T-cell (primary cell): Measurements from ENCODE around the gene GPR137B. TPM values are rescaled to one million over a fixed set of nuclear protein-coding genes. Genes with fewer than 3 reads are reported as not detected.

Experiments used
- ATAC-seq, 4 experiments: fragments of 200-7000 bp in 3 of 4; fragments of 150-1000 bp in 1 of 4; cut with Tn5 transposase; replicated peaks in 1 of 4; 1 replicate in 3 of 4; 2 replicates in 1 of 4; pipeline ENCODE4 v1.10.0; 2021; ENCODE audit warnings: moderate library complexity in 3 of 4, mild to moderate bottlenecking in 2 of 4, moderate number of reproducible peaks in 1 of 4
- CTCF ChIA-PET, 2 donors: fragments of 300-600 bp; sonication (Branson Sonifier 250); formaldehyde crosslinking; loops; one replicate each; lab custom pipeline; 2022; ENCODE audit warnings: antibody characterized with exemption in 2 of 2; lab: Charles Lee
- POLR2A ChIA-PET, 2 donors: fragments of 300-600 bp; sonication (Branson Sonifier 250); formaldehyde crosslinking; loops; one replicate each; lab custom pipeline; 2022; ENCODE audit warnings: antibody characterized with exemption in 2 of 2; lab: Charles Lee
- DNase-seq, 35 experiments: peaks; one replicate each; pipeline versions ENCODE4 v3.0.0 to v3.0.0-alpha.2; 2013 to 2023
- H3K27ac ChIP-seq: one replicate; pipeline ENCODE4 v1.5.1; 2013; ENCODE audit warnings: low read length
- H3K27me3 ChIP-seq, 2 experiments: replicated peaks in 1 of 2; 1 replicate in 1 of 2; 2 replicates in 1 of 2; pipeline versions ENCODE4 v1.6.1 to v1.7.0; 2013; ENCODE audit warnings: low read length in 1 of 2, mixed read lengths in 1 of 2; ENCODE audit not compliant: control insufficient read depth in 2 of 2, insufficient read depth in 2 of 2; ENCODE audit errors: extremely low read depth in 1 of 2
- H3K36me3 ChIP-seq, 2 donors: 1 replicate in 1 of 2; 2 replicates in 1 of 2; pipeline versions ENCODE4 v1.6.1 to v1.7.0; 2013; ENCODE audit warnings: low read length in 1 of 2; ENCODE audit not compliant: control insufficient read depth in 2 of 2, insufficient read depth in 1 of 2; ENCODE audit errors: extremely low read depth in 1 of 2
- H3K4me1 ChIP-seq, 2 experiments: 1 replicate in 1 of 2; 2 replicates in 1 of 2; pipeline versions ENCODE4 v1.6.1 to v1.7.0; 2013; ENCODE audit warnings: low read length in 2 of 2, mixed read lengths in 1 of 2; ENCODE audit not compliant: insufficient read depth in 2 of 2, control insufficient read depth in 1 of 2; ENCODE audit errors: extremely low read depth in 1 of 2
- H3K4me3 ChIP-seq, 2 donors: 1 replicate in 1 of 2; 2 replicates in 1 of 2; pipeline versions ENCODE4 v1.5.1 to v1.7.0; 2013; ENCODE audit warnings: mild to moderate bottlenecking in 2 of 2, low read length in 1 of 2, moderate library complexity in 1 of 2; ENCODE audit not compliant: control insufficient read depth in 1 of 2; ENCODE audit errors: extremely low read depth in 1 of 2
- H3K9me3 ChIP-seq: 2 replicates; pipeline ENCODE4 v1.7.0; 2013
- H3K27ac Mint-ChIP-seq, 2 donors: one replicate each; pipeline ENCODE4 v1.8.0; 2020 to 2021; ENCODE audit warnings: mild to moderate bottlenecking in 2 of 2, mixed read lengths in 2 of 2
- H3K27me3 Mint-ChIP-seq, 2 donors: one replicate each; pipeline ENCODE4 v1.8.0; 2021 to 2022; ENCODE audit warnings: mixed read lengths in 2 of 2
- H3K36me3 Mint-ChIP-seq: one replicate; pipeline ENCODE4 v1.8.0; 2021; ENCODE audit warnings: mixed read lengths
- H3K4me1 Mint-ChIP-seq, 3 donors: one replicate each; pipeline ENCODE4 v1.8.0; 2020 to 2022; ENCODE audit warnings: mixed read lengths in 3 of 3, mild to moderate bottlenecking in 1 of 3
- H3K4me3 Mint-ChIP-seq, 3 donors: one replicate each; pipeline ENCODE4 v1.8.0; 2020 to 2022; ENCODE audit warnings: mild to moderate bottlenecking in 3 of 3, mixed read lengths in 3 of 3, moderate library complexity in 3 of 3
- H3K9me3 Mint-ChIP-seq, 3 donors: one replicate each; pipeline ENCODE4 v1.8.0; 2020 to 2022; ENCODE audit warnings: mixed read lengths in 3 of 3
- WGBS: methylation state at CpG from one replicate; pipeline ENCODE4 v1.1.5; 2013; ENCODE audit warnings: missing lambda C conversion rate; ENCODE audit not compliant: insufficient coverage; 5-methylcytosine and 5-hydroxymethylcytosine counted together
- total RNA-seq, 35 experiments: library from RNA in 6 of 35; stranded (reverse) in 6 of 35; fragments of 120-200 nt in 1 of 35; gene quantifications; one replicate each; pipeline versions ENCODE4 v1.2.1 to v1.2.4 and lab custom pipeline; 2013 to 2026

GPR137B gene
- total RNA-seq, 5 donors from 2014 or later (not counting 1 experiment from before 2014, with no cell fraction given): 11.2 to 16.1 (median 12.2) TPM

- H3K4me3 Mint-ChIP-seq: no peak overlapping the region
- H3K27ac ChIP-seq: no peak overlapping the region
- DNase-seq: no peak
- H3K27me3 ChIP-seq: peaks cover 0 to 5% of the 10 kb centered on the region in 2 experiments
- 76% methylated on average over 5 of the region's 9 CpGs for WGBS
- H3K27ac Mint-ChIP-seq: no peak overlapping the region
- ChIA-PET CTCF (interaction anchor here in 1 of 2 donors (0.7 to 1.0 kb wide), 3 partner anchors 8 to 594 kb away, joined by 3 to 4 read pairs (median 3); no protein-coding TSS in a partner anchor), POLR2A (interaction anchor here in 1 of 2 donors (0.7 kb wide), 1 partner anchor 409 kb away, joined by 4 read pairs; no protein-coding TSS in a partner anchor)
- no peaks in the 10 kb centered on the region for H3K27me3 Mint-ChIP-seq
- H3K4me1 ChIP-seq: peaks cover 0 to 9% of the 10 kb centered on the region in 2 experiments
- no peaks in the 10 kb centered on the region for H3K36me3 Mint-ChIP-seq
- H3K36me3 ChIP-seq: no peaks in the 10 kb centered on the region
- no peaks in the 10 kb centered on the region for H3K9me3 Mint-ChIP-seq
- peaks cover 0 to 6% (median 2%) of the 10 kb centered on the region in 3 donors for H3K4me1 Mint-ChIP-seq
- H3K9me3 ChIP-seq: no peaks in the 10 kb centered on the region
- H3K4me3 ChIP-seq: no peak overlapping the region
- ATAC-seq: no peak
Measured at GRCh38 chr1:236107121-236107907, 35.0 kb upstream of the GPR137B start.

- ChIA-PET POLR2A (no interaction called here), CTCF (interaction anchor here (0.6 to 1.0 kb wide), 2 partner anchors 383 to 712 kb away, joined by 3 read pairs; no protein-coding TSS in a partner anchor)
Measured at GRCh38 chr1:236108027-236108648, 34.2 kb upstream of the GPR137B start.

GRCh38 chr1:236110137-236110536 is 32.2 kb upstream of the GPR137B start:
- POLR2A ChIA-PET: no interaction called here
- Mint-ChIP-seq H3K4me3 (no peak overlapping the region), H3K4me1 (peaks cover 0 to 2% (median 0%) of the 10 kb centered on the region in 3 donors), H3K27me3 (no peaks in the 10 kb centered on the region), H3K9me3 (no peaks in the 10 kb centered on the region), H3K27ac (no peak overlapping the region), H3K36me3 (no peaks in the 10 kb centered on the region)
- no peaks in the 10 kb centered on the region for H3K27me3 ChIP-seq
- no peak overlapping the region for H3K27ac ChIP-seq
- no peaks in the 10 kb centered on the region for H3K9me3 ChIP-seq
- no peaks in the 10 kb centered on the region for H3K36me3 ChIP-seq
- H3K4me1 ChIP-seq: peaks cover 0 to 6% of the 10 kb centered on the region in 2 experiments
- CTCF ChIA-PET: interaction anchor here in 1 of 2 donors (0.9 to 1.7 kb wide), 2 partner anchors 382 to 752 kb away, joined by 3 to 4 read pairs; no protein-coding TSS in a partner anchor
- H3K4me3 ChIP-seq: no peak overlapping the region
- ATAC-seq (no peak), DNase-seq (no peak)
- WGBS: 89% methylated on average over 12 of the region's 13 CpGs

More at GRCh38 chr1:236108027-236108648, 34.2 kb upstream of the GPR137B start:
- 89% methylated on average over 3 of the region's 7 CpGs for WGBS
- ATAC-seq (no peak), DNase-seq (no peak)
- no peak overlapping the region for H3K4me3 Mint-ChIP-seq
- no peaks in the 10 kb centered on the region for H3K9me3 Mint-ChIP-seq
- Histone ChIP-seq H3K27ac (no peak overlapping the region), H3K4me1 (peaks cover 0 to 9% of the 10 kb centered on the region in 2 experiments), H3K9me3 (no peaks in the 10 kb centered on the region), H3K36me3 (no peaks in the 10 kb centered on the region), H3K4me3 (no peak overlapping the region), H3K27me3 (peaks cover 0 to 1% of the 10 kb centered on the region in 2 experiments)
- no peaks in the 10 kb centered on the region for H3K36me3 Mint-ChIP-seq
- H3K4me1 Mint-ChIP-seq: peaks cover 0 to 6% (median 2%) of the 10 kb centered on the region in 3 donors
- H3K27ac Mint-ChIP-seq: no peak overlapping the region
- H3K27me3 Mint-ChIP-seq: no peaks in the 10 kb centered on the region

GRCh38 chr1:236111527-236112331 is 30.6 kb upstream of the GPR137B start:
- POLR2A ChIA-PET: no interaction called here
- H3K36me3 Mint-ChIP-seq: no peaks in the 10 kb centered on the region
- ATAC-seq: no peak
- Histone ChIP-seq H3K4me1 (peaks cover 0 to 6% of the 10 kb centered on the region in 2 experiments), H3K27ac (no peak overlapping the region), H3K4me3 (no peak overlapping the region), H3K27me3 (no peaks in the 10 kb centered on the region), H3K36me3 (no peaks in the 10 kb centered on the region), H3K9me3 (no peaks in the 10 kb centered on the region)
- 89% methylated on average over 16 of the region's 17 CpGs for WGBS
- no peak overlapping the region for H3K4me3 Mint-ChIP-seq
- no peak overlapping the region for H3K27ac Mint-ChIP-seq
- no peak for DNase-seq
- no peaks in the 10 kb centered on the region for H3K27me3 Mint-ChIP-seq
- H3K9me3 Mint-ChIP-seq: no peaks in the 10 kb centered on the region
- CTCF ChIA-PET: interaction anchor here in 1 of 2 donors (0.5 to 1.7 kb wide), 5 partner anchors 20 to 380 kb away, joined by 4 to 7 read pairs (median 4); no protein-coding TSS in a partner anchor
- H3K4me1 Mint-ChIP-seq: peaks cover 0 to 2% (median 0%) of the 10 kb centered on the region in 3 donors

GRCh38 chr1:236112332-236112627 is 30.1 kb upstream of the GPR137B start:
- Mint-ChIP-seq H3K27ac (no peak overlapping the region), H3K27me3 (no peaks in the 10 kb centered on the region), H3K36me3 (no peaks in the 10 kb centered on the region), H3K4me3 (no peak overlapping the region), H3K9me3 (no peaks in the 10 kb centered on the region), H3K4me1 (peaks cover 0 to 2% (median 0%) of the 10 kb centered on the region in 3 donors)
- DNase-seq: no peak
- no peak for ATAC-seq
- Histone ChIP-seq H3K4me3 (no peak overlapping the region), H3K9me3 (no peaks in the 10 kb centered on the region), H3K4me1 (peaks cover 0 to 6% of the 10 kb centered on the region in 2 experiments), H3K27me3 (no peaks in the 10 kb centered on the region), H3K36me3 (no peaks in the 10 kb centered on the region), H3K27ac (no peak overlapping the region)
- WGBS: 100% methylated on average over 1 of the region's 6 CpGs
- ChIA-PET CTCF (interaction anchor here in 1 of 2 donors (0.5 to 1.5 kb wide), 4 partner anchors 21 to 379 kb away, joined by 4 to 7 read pairs (median 4); no protein-coding TSS in a partner anchor), POLR2A (no interaction called here)
